ENCODE measurements around the gene DAB2.

Gene DAB2

DNA sequence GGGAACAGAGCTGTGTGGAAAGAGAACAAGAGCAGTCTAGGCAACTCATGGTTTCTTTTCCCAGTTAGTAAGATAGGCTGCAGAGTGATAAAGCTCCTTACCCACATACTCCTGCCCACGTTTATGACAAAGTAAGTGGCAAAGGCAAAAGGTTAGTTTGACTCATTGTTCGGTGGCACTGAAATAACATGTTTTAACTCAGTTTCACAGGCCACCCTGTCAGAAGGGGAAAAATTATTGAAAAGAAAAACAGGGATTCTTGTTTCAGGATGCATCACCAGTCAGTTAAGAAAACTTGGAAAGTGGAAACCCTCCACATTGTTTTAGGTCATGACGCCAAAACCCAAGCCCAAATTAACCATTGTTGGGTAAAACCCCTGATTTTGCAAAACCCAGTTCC, 22.3 kb upstream of the DAB2 start:
- H3F3A ChIP-seq (ENCODE audit: insufficient read depth) = no peaks in the 10 kb centered on the region
- no peaks in the 10 kb centered on the region for H3K9me3 ChIP-seq (ENCODE audit: insufficient read depth, low read length)
- no peaks in the 10 kb centered on the region for H3K27me3 ChIP-seq (ENCODE audit: low read length)
- no peak overlapping the region for H2AFZ ChIP-seq (ENCODE audit: low read depth, low read length, severe bottlenecking)
- no peak overlapping the region for H3K9ac ChIP-seq (ENCODE audit: low read length)
- no peaks in the 10 kb centered on the region for H3K79me2 ChIP-seq (ENCODE audit: insufficient read depth, low read length)
- H4K20me1 ChIP-seq (ENCODE audit: low read depth, low read length) = no peaks in the 10 kb centered on the region
- no peak overlapping the region for H3K4me3 ChIP-seq (ENCODE audit: insufficient read depth, low read length, poor library complexity, severe bottlenecking)
- H3K9me2 ChIP-seq (replicated peaks; ENCODE audit: insufficient read depth, low read length) = no peaks in the 10 kb centered on the region
- no peaks in the 10 kb centered on the region for H3K36me3 ChIP-seq (ENCODE audit: low read length)
- no peak overlapping the region for H3K27ac ChIP-seq (ENCODE audit: low read depth, low read length)
- TF ChIP-seq EZH2phosphoT487 (conservative IDR thresholded peaks at IDR 0.05; ENCODE audit: low read length) = no peak
- no peak for TF ChIP-seq CTCF (IDR thresholded peaks at IDR 0.05; ENCODE audit: insufficient read depth, low read length, poor library complexity, severe bottlenecking)
- no peak overlapping the region for H3K4me2 ChIP-seq (ENCODE audit: low read depth, low read length, poor library complexity, severe bottlenecking)

DNA sequence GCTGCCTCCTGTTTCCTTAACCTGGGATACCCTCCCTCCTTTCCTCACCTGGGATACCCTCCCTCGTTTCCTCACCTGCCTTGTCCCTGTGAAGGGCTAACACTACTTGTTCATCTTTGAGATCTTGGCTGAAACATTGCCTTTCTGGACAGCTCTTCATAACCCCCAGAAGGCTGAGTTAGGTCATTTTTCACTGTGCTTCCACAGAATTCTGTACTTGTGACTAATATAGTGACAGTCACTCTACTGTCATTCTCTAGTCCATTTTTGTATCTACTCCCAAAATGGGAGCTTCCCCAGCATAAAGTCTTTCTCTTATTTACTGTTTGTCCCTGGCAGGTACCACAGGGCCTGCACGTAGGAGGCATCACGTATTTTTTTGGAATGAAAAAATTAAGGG, 21.5 kb upstream of the DAB2 start:
- H3K36me3 ChIP-seq (ENCODE audit: low read length) = no peaks in the 10 kb centered on the region
- no peaks in the 10 kb centered on the region for H4K20me1 ChIP-seq (ENCODE audit: low read depth, low read length)
- no peak for TF ChIP-seq EZH2phosphoT487 (conservative IDR thresholded peaks at IDR 0.05; ENCODE audit: low read length)
- TF ChIP-seq CTCF (IDR thresholded peaks at IDR 0.05; ENCODE audit: insufficient read depth, low read length, poor library complexity, severe bottlenecking) = no peak
- no peak overlapping the region for H3K4me3 ChIP-seq (ENCODE audit: insufficient read depth, low read length, poor library complexity, severe bottlenecking)
- H3K9me2 ChIP-seq (replicated peaks; ENCODE audit: insufficient read depth, low read length) = no peaks in the 10 kb centered on the region
- H2AFZ ChIP-seq (ENCODE audit: low read depth, low read length, severe bottlenecking) = no peak overlapping the region
- no peaks in the 10 kb centered on the region for H3F3A ChIP-seq (ENCODE audit: insufficient read depth)
- no peak overlapping the region for H3K9ac ChIP-seq (ENCODE audit: low read length)
- no peaks in the 10 kb centered on the region for H3K9me3 ChIP-seq (ENCODE audit: insufficient read depth, low read length)
- no peaks in the 10 kb centered on the region for H3K79me2 ChIP-seq (ENCODE audit: insufficient read depth, low read length)
- no peaks in the 10 kb centered on the region for H3K27me3 ChIP-seq (ENCODE audit: low read length)
- H3K27ac ChIP-seq (ENCODE audit: low read depth, low read length) = no peak overlapping the region
- H3K4me2 ChIP-seq (ENCODE audit: low read depth, low read length, poor library complexity, severe bottlenecking) = no peak overlapping the region

GRCh38 chr5:39443911-39444310, 19.1 kb upstream of the DAB2 start:
- Histone ChIP-seq H3K9me2 (replicated peaks; ENCODE audit: insufficient read depth, low read length) (no peaks in the 10 kb centered on the region), H2AFZ (ENCODE audit: low read depth, low read length, severe bottlenecking) (no peak overlapping the region), H4K20me1 (ENCODE audit: low read depth, low read length) (no peaks in the 10 kb centered on the region), H3K79me2 (ENCODE audit: insufficient read depth, low read length) (no peaks in the 10 kb centered on the region), H3K36me3 (ENCODE audit: low read length) (no peaks in the 10 kb centered on the region), H3K27me3 (ENCODE audit: low read length) (no peaks in the 10 kb centered on the region), H3K4me2 (ENCODE audit: low read depth, low read length, poor library complexity, severe bottlenecking) (no peak overlapping the region), H3F3A (ENCODE audit: insufficient read depth) (no peaks in the 10 kb centered on the region), H3K9me3 (ENCODE audit: insufficient read depth, low read length) (no peaks in the 10 kb centered on the region), H3K9ac (ENCODE audit: low read length) (no peak overlapping the region), H3K4me3 (ENCODE audit: insufficient read depth, low read length, poor library complexity, severe bottlenecking) (no peak overlapping the region), H3K27ac (ENCODE audit: low read depth, low read length) (no peak overlapping the region)
- TF ChIP-seq EZH2phosphoT487 (conservative IDR thresholded peaks at IDR 0.05; ENCODE audit: low read length) (no peak), CTCF (IDR thresholded peaks at IDR 0.05; ENCODE audit: insufficient read depth, low read length, poor library complexity, severe bottlenecking) (no peak)

DNA sequence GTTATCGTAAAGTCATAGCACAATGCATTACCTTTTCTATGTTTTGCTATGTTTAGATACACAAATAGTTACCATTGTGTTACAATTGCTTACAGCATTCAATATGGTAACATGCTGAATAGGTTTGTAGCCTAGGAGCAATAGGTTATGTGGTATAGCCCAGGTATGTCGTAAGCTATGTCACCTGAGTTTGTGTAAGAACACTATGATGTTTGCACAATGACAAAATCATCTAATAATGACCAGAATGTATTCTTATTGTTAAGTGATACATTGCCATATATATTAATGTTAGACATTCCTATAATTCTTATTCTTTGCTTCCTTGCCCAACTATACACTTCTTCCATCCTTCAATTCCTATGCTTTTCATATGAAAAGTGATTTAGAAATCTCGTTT, 18.2 kb upstream of the DAB2 start:
- Histone ChIP-seq H3K9ac (ENCODE audit: low read length) (no peak overlapping the region), H3K36me3 (ENCODE audit: low read length) (no peaks in the 10 kb centered on the region), H3K4me2 (ENCODE audit: low read depth, low read length, poor library complexity, severe bottlenecking) (no peak overlapping the region), H3F3A (ENCODE audit: insufficient read depth) (no peaks in the 10 kb centered on the region), H3K9me2 (replicated peaks; ENCODE audit: insufficient read depth, low read length) (no peaks in the 10 kb centered on the region), H3K27me3 (ENCODE audit: low read length) (no peaks in the 10 kb centered on the region), H3K9me3 (ENCODE audit: insufficient read depth, low read length) (no peaks in the 10 kb centered on the region), H4K20me1 (ENCODE audit: low read depth, low read length) (no peaks in the 10 kb centered on the region), H3K27ac (ENCODE audit: low read depth, low read length) (no peak overlapping the region), H2AFZ (ENCODE audit: low read depth, low read length, severe bottlenecking) (no peak overlapping the region), H3K79me2 (ENCODE audit: insufficient read depth, low read length) (no peaks in the 10 kb centered on the region), H3K4me3 (ENCODE audit: insufficient read depth, low read length, poor library complexity, severe bottlenecking) (no peak overlapping the region)
- TF ChIP-seq CTCF (IDR thresholded peaks at IDR 0.05; ENCODE audit: insufficient read depth, low read length, poor library complexity, severe bottlenecking) (no peak), EZH2phosphoT487 (conservative IDR thresholded peaks at IDR 0.05; ENCODE audit: low read length) (no peak)

Measured in SU-DHL-6 (cell line).